HG03135 (cell line): ENCODE results near the gene PDILT.

Source experiments
- ATAC-seq: cut with Tn5 transposase; IDR thresholded peaks from one replicate; pipeline ENCODE4 v1.9.1; 2021; ENCODE audit warnings: mild to moderate bottlenecking, moderate library complexity; ENCODE audit not compliant: unreplicated experiment

PDILT gene

GRCh38 chr16:20372701-20373100 lies 31.8 kb downstream of the PDILT start:
- ATAC-seq, result no peak

DNA sequence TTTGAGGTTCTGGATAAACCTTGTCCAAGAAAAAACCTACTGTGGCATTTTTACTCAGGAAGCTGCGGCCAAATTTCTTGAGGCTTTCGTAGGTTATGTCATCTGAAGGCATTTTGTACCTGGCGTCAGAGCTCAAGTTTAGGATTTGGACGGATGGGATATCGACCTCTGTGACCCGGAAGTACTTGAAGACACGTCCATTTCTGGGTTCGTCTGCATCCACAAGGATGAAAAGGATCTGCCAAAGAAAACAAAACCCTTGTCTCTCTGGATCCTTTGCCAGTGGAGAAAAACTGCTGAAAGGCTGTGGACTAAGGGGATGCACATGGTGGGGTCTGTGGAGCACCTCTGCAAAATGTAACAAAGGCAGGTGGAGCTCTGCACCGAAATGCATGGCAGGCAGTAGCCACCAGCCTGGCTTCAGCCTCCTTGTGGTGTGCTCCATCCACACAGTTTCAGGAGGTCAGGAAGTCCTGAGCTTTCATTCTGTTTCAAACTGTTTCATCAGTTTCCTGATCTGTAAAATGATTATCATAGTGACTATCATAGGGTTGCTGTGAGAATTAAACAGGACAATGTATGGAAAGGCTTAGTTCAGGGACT lies 35.0 kb downstream of the PDILT start:
- ATAC-seq, result no peak

DNA sequence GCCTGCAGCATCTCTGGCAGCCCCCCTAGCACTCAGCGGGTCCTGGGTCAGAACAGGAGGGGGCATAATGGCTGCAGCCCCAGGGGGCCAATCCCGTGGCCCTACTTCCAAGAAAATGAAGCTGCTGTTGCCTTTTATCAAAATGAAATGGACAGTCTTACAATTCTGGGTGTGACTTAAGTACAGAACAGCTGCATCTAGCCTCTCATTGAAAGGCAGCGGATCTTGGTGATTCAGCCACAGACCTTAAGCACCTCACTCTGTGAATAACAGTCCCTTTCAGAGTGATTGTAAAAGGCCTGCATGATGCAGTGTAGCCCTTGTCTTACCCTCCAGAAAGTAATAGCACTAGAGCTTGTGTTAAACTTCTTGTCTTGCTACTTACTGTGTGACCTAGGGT lies 40.5 kb downstream of the PDILT start:
- no peak for ATAC-seq

- no peak for ATAC-seq
Measured at GRCh38 chr16:20363191-20363590, 41.3 kb downstream of the PDILT start.

- ATAC-seq, result no peak
Measured at GRCh38 chr16:20359997-20360396, 44.5 kb downstream of the PDILT start.

GRCh38 chr16:20355114-20355782 lies 49.3 kb downstream of the PDILT start:
- no peak for ATAC-seq

- ATAC-seq, result no peak
Measured at GRCh38 chr16:20353379-20353778, 51.2 kb downstream of the PDILT start.

DNA sequence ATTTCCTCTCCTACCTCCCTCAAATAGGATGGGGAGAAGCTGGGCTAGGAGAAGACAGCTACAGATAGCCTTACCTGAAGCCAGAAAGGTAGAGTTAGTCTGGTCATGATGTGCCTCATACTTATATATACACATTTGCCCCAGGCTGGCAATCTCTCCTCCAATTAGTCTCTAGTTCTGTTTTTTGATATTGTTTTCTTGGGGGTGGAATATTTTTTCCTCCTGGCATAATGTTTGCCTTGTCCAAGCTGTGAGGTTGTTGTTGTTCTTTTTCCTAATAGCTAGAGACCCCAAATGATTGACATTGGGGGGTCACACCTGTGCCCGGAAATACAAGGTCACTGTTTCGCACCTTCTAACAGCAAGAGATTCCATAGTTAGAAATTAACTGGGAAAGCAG lies 51.9 kb downstream of the PDILT start, which contains the start of gene UMOD:
UMOD (minus strand) TSS at position 101 of the 400 bp plus-strand sequence. CDS start 1,978 bp downstream, outside the sequence.
- no peak for ATAC-seq

GRCh38 chr16:20349615-20350014 lies 54.9 kb downstream of the PDILT start:
- no peak for ATAC-seq

DNA sequence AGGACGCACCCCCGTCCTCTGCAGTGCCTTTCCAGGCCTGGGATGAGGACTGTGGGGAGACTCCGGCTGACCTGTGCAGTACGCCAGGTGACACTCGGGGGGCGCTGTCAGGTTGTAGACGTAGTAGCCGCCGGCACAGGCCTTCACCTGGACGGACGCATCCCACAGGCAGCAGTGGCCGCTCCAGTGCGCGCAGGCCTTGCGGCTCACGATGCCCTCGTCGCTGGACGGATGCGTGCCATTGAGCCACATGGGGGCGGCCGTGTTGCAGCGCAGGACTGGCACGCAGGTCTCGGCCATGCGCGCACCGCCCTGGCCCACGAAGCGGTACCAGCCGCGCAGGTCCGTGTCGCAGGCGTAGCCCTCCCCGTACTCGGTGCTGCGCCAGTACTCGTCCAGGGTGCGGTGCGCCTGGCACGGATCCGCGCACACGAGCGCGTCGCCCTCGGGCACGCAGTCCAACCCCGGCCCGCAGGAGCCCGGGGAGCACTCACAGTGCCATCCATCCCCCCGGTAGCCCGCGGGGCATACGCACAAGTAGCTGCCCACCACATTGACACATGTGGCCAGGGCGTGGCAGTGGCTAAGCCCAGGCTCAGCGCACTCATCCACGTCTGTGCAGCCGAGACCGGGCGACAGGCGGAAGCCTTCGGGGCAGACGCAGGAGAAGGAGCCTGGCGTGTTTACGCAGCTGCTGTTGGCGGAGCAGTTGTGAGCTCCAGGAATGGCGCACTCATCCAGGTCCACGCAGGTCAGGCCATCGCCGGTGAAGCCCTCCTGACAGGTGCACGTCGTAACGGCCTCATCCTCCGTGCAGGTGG lies 56.0 kb downstream of the PDILT start:
- ATAC-seq, result no peak

- no peak for ATAC-seq
Measured at GRCh38 chr16:20347666-20348364, 56.7 kb downstream of the PDILT start.

GRCh38 chr16:20344611-20345010 lies 59.9 kb downstream of the PDILT start:
- no peak for ATAC-seq

DNA sequence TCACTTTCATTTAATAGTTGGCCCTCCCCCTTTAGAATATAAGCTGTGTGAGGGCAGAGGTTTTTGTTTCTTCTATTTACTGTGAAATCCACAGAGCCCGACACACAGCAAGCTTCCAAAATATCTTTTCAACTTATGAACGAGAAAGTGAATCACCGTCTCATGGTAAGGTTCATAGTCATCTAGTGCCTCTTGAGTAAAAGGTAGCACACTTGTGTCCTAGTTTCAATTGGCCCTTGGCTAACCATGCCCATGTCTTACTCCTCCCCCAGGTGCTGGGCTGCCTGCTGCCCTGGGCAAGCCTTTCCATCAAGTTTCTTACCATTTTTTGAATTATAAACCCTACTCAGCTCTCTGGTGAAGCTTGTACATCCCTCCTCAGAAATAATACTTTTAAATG lies 64.8 kb downstream of the PDILT start:
- ATAC-seq, result no peak

- ATAC-seq, result no peak
Measured at GRCh38 chr16:20336955-20337354, 67.6 kb downstream of the PDILT start.

GRCh38 chr16:20334396-20334795 lies 70.1 kb downstream of the PDILT start:
- ATAC-seq, result no peak

DNA sequence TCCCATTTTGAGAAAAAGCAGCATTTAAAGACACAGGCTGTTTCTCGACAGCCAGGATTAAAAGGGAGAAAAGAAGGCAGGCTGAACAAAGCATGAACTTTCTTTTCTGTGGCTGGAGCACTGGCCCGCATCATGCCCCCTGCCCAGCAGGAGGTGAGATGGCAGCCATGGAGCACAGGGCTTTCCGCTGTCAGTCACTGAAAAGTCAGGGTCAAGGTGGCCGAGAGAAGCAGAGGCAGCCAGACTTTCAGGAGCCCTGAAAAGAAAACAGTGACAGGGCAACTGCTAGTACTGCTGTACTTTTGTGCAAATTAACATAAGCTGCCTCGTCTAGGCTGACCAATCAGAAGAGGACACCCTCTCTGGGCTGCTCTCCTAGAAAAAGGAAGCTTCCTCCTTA lies 71.4 kb downstream of the PDILT start:
- ATAC-seq, result no peak

- no peak for ATAC-seq
Measured at GRCh38 chr16:20332411-20332810, 72.1 kb downstream of the PDILT start.

DNA sequence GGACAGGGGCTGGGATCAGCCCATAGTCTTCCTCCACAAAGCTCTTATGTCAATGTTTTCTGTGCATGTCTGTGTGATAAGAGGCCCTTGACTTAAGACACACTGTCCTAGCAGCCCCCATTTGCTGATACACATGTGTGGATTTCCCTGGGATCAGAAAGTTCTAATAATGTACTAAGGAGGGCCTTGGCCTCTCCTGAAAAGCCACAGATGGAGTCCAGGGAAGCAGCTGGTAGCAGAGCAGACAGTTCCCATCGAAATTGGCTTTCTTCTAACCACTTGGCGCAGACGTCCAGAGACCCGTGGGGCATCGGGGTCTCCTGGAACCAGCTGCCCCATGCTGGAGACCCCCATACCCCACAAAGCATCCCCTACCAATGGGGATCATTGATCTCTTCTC lies 72.9 kb downstream of the PDILT start:
- ATAC-seq, result no peak

DNA sequence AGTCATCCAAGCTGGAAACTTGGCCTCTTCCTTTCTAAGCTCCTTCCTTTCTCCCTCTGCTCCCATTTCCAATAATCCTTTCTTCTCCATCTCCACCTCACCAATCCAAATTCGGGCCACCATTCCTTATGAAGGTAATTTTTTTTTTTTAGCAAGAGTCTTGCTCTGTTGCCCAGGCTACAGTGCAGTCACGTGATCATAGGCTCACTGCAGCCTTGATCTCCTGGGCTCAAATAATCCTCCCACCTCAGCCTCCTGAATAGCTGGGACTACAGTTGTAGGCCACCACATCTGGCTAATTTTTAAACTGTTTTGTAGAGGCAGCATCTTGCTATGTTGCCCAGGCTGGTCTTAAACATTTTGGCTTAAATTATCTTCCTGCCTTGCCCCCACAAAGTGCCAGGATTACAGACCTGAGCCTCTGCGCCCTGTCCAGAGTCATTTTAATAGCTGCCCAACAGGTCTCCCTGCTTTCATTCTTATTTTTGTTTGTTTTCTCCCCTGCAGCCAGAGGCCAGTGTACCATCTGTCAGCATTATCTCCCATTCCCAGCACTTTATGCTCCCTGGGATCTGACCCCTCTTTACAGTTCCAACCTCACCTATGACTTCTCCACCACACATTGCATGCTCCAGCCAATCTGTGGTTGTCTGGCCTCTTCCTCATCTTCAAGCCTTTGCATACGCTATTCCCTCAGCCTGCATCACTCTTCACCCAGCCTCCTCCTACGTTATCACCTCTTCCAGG lies 75.0 kb downstream of the PDILT start:
- no peak for ATAC-seq

DNA sequence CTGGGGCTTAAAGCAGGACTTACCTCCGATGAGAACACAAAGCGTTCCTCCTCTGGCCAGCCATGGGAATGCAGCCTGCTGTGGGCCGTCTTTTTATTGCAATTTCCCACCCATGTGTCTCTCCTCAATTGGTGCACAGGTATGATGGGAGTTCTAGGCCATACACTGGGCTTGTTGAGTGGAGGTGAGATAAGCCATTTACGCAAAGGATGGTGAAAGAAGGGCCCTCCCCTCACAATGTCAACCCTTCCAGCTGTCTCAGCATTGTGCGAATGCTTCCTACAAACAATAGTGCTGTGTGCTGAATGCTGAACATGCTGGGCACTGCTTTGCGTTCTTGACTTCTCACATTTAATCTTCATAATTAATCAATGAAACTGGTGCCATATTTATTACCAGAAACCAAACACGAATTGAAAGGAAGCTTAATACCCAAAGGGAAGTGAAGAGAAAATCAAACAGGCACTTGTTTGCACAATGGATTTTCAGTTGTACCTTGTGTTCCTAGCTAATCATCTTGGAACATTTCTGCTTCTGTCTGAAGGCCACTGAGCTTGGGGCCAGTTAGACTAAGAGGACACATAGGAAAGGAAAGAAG lies 77.0 kb downstream of the PDILT start, which contains the start of gene GP2:
GP2 (minus strand) TSS at position 70 of the 598 bp plus-strand sequence. CDS start 1,082 bp downstream, outside the sequence.
- no peak for ATAC-seq
